Right lobe of liver (tissue), 6 donors: ENCODE measurements around the gene VSTM4. TPM values are rescaled to one million over a fixed set of nuclear protein-coding genes. Genes with fewer than 3 reads are reported as not detected.

ENCODE experiments used
- ATAC-seq, 4 donors: fragments of 200-7000 bp; cut with Tn5 transposase; one replicate each; pipeline ENCODE4 v1.9.1; 2020; ENCODE audit warnings: mild to moderate bottlenecking in 4 of 4, moderate library complexity in 4 of 4
- DNase-seq, 3 donors: peaks; one replicate each; pipeline ENCODE4 v3.0.0-alpha.2; 2020
- H3K27ac ChIP-seq, 3 donors: fragments of 200-600 bp; one replicate each; pipeline ENCODE4 v1.8.0; 2022
- H3K27me3 ChIP-seq, 2 donors: fragments of 200-600 bp; one replicate each; pipeline ENCODE4 v1.8.0; 2022
- H3K36me3 ChIP-seq, 4 donors: fragments of 200-600 bp; sonication (generic) in 1 of 4; one replicate each; pipeline versions ENCODE4 v1.5.1 to v1.8.0; 2017 to 2022; ENCODE audit warnings: control low read depth in 1 of 4
- H3K4me1 ChIP-seq, 4 donors: fragments of 200-600 bp; sonication (generic) in 1 of 4; one replicate each; pipeline versions ENCODE4 v1.5.1 to v1.8.0; 2017 to 2022; ENCODE audit warnings: control low read depth in 1 of 4
- H3K4me3 ChIP-seq, 3 donors: fragments of 200-600 bp; one replicate each; pipeline ENCODE4 v1.8.0; 2022
- H3K9me3 ChIP-seq, 4 donors: fragments of 200-600 bp; sonication (generic) in 1 of 4; one replicate each; pipeline versions ENCODE4 v1.5.1 to v1.8.0; 2017 to 2022; ENCODE audit warnings: control low read depth in 1 of 4
- CTCF ChIP-seq, 4 donors: fragments of 200-600 bp in 3 of 4; fragments of 450-650 bp in 1 of 4; IDR thresholded peaks; one replicate each; pipeline versions ENCODE4 v1.5.1 to v1.8.0; 2016 to 2022; ENCODE audit warnings: antibody characterized with exemption in 4 of 4, mild to moderate bottlenecking in 2 of 4
- POLR2A ChIP-seq: fragments of 450-650 bp; IDR thresholded peaks from one replicate; pipeline ENCODE4 v1.6.1; 2017; ENCODE audit warnings: antibody characterized with exemption, mild to moderate bottlenecking
- WGBS: methylation state at CpG from one replicate; pipeline ENCODE4 v1.1.6; 2018; ENCODE audit warnings: low coverage, low lambda C conversion rate; ENCODE audit not compliant: insufficient coverage; ENCODE audit errors: missing lambda C conversion rate; 5-methylcytosine and 5-hydroxymethylcytosine counted together
- intact Hi-C, 2 donors: fragments of 100-400 bp; cut with DNase I; formaldehyde crosslinking; loops; one replicate each; pipeline versions ENCODE4 v1.11.2 to v1.14.1; 2022
- total RNA-seq, 6 experiments: library from RNA; depleted of rRNA in 2 of 6; stranded (reverse); fragments of >200 nt in 2 of 6; fragmentation: NEBNext Ultra II Directional in 3 of 6; extraction: Animal tissue kit (Norgen Biotek cat#: 25700) in 3 of 6; gene quantifications; one replicate each; pipeline versions ENCODE4 v1.1.0 to v1.2.4, GENCODE V29; 2016 to 2023
- donor health status: DM: no; HTN: yes; CAD: no.
- donor health status: DM: no; HTN: no; CAD: no.
- donor health status: DM: no; HTN: no; CAD: no.
- donor health status: DM: no; HTN: yes; CAD: no.
- donor health status: DM: no; HTN: yes; CAD: no.

VSTM4 gene
- total RNA-seq, 6 experiments from 2014 or later = 2.1 to 6.6 (median 3.1) TPM

- H3K27ac ChIP-seq = no peak overlapping the region
- no peak for TF ChIP-seq CTCF (IDR thresholded peaks at IDR 0.05)
- TF ChIP-seq POLR2A = no peak
- WGBS = 85% methylated on average over 4 of the region's 7 CpGs
These were observed 78.1 kb downstream of the VSTM4 start for GRCh38 chr10:49037187-49037586.

DNA sequence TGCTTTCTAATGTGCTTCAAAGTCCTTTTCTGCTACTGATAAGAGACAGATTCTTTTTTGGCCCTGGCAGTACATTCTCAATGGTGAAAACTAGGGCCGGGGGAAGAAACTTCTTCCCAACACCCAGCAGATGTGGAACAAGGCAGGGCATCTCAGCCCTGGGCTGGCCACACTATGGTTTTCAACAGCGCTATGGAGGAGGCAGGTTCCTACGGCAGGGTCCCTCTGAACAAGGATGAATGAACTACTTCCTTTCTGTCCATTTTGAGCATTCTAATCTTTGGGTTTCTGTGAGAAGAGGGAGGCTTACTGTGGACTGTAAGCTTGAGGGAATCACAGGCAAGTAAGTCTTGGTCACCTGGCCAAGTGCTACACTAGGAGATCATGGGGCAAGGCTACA is 78.7 kb downstream of the VSTM4 start:
- no CpG with 5 or more reads among the region's 3 CpGs for WGBS
- no peaks in the 10 kb centered on the region for H3K9me3 ChIP-seq
- TF ChIP-seq CTCF (IDR thresholded peaks at IDR 0.05) = no peak
- no peak for TF ChIP-seq POLR2A
- intact Hi-C loops = no loop called here
- no peak for DNase-seq
- H3K36me3 ChIP-seq = no peaks in the 10 kb centered on the region
- H3K27me3 ChIP-seq = no peaks in the 10 kb centered on the region
- no peak overlapping the region for H3K27ac ChIP-seq
- H3K4me3 ChIP-seq = no peak overlapping the region
- ATAC-seq = no peak
- peaks cover 0 to 7% (median 0%) of the 10 kb centered on the region in 4 donors for H3K4me1 ChIP-seq

More at GRCh38 chr10:49037187-49037586, 78.1 kb downstream of the VSTM4 start:
- Histone ChIP-seq H3K4me3 (no peak overlapping the region), H3K4me1 (peaks cover 0 to 7% (median 0%) of the 10 kb centered on the region in 4 donors), H3K36me3 (no peaks in the 10 kb centered on the region), H3K9me3 (no peaks in the 10 kb centered on the region), H3K27me3 (no peaks in the 10 kb centered on the region)
- intact Hi-C loops = no loop called here
- DNase-seq (no peak), ATAC-seq (no peak)

GRCh38 chr10:49035920-49036319 is 79.4 kb downstream of the VSTM4 start:
- no peak for DNase-seq
- TF ChIP-seq CTCF (IDR thresholded peaks at IDR 0.05) = no peak
- TF ChIP-seq POLR2A = no peak

DNA sequence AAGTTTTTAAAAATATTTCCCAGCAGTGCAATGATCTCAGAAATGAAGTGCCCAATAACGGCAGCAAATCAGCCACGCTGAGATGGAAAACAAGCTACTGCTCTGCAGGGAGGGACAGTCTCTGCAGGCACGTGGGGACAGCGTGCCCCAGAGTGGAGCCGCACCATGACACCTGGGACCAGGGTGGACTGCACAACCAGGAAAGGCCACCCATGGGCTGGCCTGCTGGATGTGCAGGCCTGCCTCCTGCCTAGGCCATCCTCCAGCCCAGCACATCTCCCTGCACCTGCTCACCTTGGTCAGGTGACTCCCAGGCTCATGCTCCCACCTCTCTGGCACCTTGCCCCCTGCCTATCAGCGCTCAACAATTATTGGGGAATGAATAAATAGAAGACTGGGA is 80.4 kb downstream of the VSTM4 start:
- Histone ChIP-seq H3K27me3 (no peaks in the 10 kb centered on the region), H3K36me3 (no peaks in the 10 kb centered on the region), H3K4me1 (no peaks in the 10 kb centered on the region), H3K9me3 (no peaks in the 10 kb centered on the region), H3K27ac (no peak overlapping the region), H3K4me3 (no peak overlapping the region)
- intact Hi-C loops = no loop called here
- ATAC-seq (peak in 1 of 4 donors; percentile 27), DNase-seq (no peak)
- TF ChIP-seq CTCF (IDR thresholded peaks at IDR 0.05) = no peak
- no peak for TF ChIP-seq POLR2A
- 92% methylated on average over 5 of the region's 6 CpGs for WGBS

More at GRCh38 chr10:49035920-49036319, 79.4 kb downstream of the VSTM4 start:
- Histone ChIP-seq H3K4me1 (peaks cover 0 to 4% (median 0%) of the 10 kb centered on the region in 4 donors), H3K9me3 (no peaks in the 10 kb centered on the region), H3K36me3 (no peaks in the 10 kb centered on the region), H3K4me3 (no peak overlapping the region), H3K27ac (no peak overlapping the region), H3K27me3 (no peaks in the 10 kb centered on the region)
- intact Hi-C loops = no loop called here
- ATAC-seq = no peak
- 79% methylated on average over 7 of the region's 8 CpGs for WGBS

DNA sequence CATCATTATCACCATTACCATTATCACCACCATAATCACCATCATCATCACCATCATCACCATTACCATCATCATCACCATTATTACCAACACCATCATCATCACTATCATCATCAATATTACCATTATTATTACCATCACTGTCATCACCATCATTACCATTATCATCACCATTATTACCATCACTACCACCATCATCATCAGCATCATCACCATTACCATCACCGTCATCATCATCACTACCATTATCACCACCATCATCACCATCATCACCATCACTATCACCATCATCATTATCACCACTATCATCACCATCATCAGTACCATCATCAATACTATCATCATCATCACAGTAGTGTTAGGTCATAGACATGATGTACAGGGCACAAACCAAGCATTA is 81.4 kb downstream of the VSTM4 start:
- no peak overlapping the region for H3K4me3 ChIP-seq
- no peaks in the 10 kb centered on the region for H3K27me3 ChIP-seq
- DNase-seq (no peak), ATAC-seq (no peak)
- WGBS = no CpG with 5 or more reads among the region's 1 CpG
- H3K9me3 ChIP-seq = no peaks in the 10 kb centered on the region
- no peak overlapping the region for H3K27ac ChIP-seq
- no peaks in the 10 kb centered on the region for H3K36me3 ChIP-seq
- TF ChIP-seq CTCF (IDR thresholded peaks at IDR 0.05) (no peak), POLR2A (no peak)
- intact Hi-C loops = no loop called here
- H3K4me1 ChIP-seq = peaks cover 0 to 3% (median 1%) of the 10 kb centered on the region in 4 donors
